ENCODE results near the gene CRIM1.

DNA sequence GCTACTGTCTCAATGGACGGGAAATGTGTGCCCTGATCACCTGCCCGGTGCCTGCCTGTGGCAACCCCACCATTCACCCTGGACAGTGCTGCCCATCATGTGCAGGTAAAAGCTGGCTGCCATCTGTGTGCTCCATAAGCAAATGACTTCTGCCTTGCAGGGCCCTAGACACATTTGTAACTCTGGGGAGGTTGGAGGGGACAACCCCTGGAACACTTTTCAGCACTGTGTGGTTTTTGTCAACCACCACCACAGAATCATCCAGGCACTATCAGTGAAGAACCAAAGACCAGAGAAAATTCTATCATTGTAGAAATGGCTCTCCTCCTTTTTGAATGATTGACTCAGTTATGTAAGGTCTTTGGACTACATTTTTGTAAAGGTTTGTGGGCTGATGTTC lies 158.1 kb downstream of the CRIM1 start:
- TF ChIP-seq POLR2A (IDR thresholded peaks at IDR 0.05), result no peak
- TF ChIP-seq, protein P1, sequence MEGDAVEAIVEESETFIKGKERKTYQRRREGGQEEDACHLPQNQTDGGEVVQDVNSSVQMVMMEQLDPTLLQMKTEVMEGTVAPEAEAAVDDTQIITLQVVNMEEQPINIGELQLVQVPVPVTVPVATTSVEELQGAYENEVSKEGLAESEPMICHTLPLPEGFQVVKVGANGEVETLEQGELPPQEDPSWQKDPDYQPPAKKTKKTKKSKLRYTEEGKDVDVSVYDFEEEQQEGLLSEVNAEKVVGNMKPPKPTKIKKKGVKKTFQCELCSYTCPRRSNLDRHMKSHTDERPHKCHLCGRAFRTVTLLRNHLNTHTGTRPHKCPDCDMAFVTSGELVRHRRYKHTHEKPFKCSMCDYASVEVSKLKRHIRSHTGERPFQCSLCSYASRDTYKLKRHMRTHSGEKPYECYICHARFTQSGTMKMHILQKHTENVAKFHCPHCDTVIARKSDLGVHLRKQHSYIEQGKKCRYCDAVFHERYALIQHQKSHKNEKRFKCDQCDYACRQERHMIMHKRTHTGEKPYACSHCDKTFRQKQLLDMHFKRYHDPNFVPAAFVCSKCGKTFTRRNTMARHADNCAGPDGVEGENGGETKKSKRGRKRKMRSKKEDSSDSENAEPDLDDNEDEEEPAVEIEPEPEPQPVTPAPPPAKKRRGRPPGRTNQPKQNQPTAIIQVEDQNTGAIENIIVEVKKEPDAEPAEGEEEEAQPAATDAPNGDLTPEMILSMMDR (IDR thresholded peaks at IDR 0.05), result no peak
